Suprapubic skin (tissue), 4 donors: ENCODE measurements around the gene PPP1R26. TPM values are rescaled to one million over a fixed set of nuclear protein-coding genes. Genes with fewer than 3 reads are reported as not detected.

Experiments
- DNase-seq, 2 donors: peaks; one replicate each; pipeline ENCODE4 v3.0.0-alpha.2; 2019; ENCODE audit warnings: low spot score in 2 of 2
- H3K27ac ChIP-seq: fragments of 200-600 bp; sonication (generic); one replicate; pipeline ENCODE4 v1.5.1; 2019
- H3K27me3 ChIP-seq: fragments of 200-600 bp; sonication (generic); one replicate; pipeline ENCODE4 v1.5.1; 2019
- H3K36me3 ChIP-seq: fragments of 200-600 bp; sonication (generic); one replicate; pipeline ENCODE4 v1.5.1; 2019
- H3K4me1 ChIP-seq: fragments of 200-600 bp; sonication (generic); one replicate; pipeline ENCODE4 v1.5.1; 2019
- H3K4me3 ChIP-seq: fragments of 200-600 bp; sonication (generic); one replicate; pipeline ENCODE4 v1.5.1; 2019; ENCODE audit warnings: mild to moderate bottlenecking
- H3K9me3 ChIP-seq: fragments of 200-600 bp; sonication (generic); one replicate; pipeline ENCODE4 v1.5.1; 2019
- EP300 ChIP-seq: sonication (generic); formaldehyde crosslinking; IDR thresholded peaks from one replicate; pipeline ENCODE4 v1.6.1; 2017; ENCODE audit warnings: antibody characterized with exemption
- POLR2A ChIP-seq, 2 donors: fragments of 450-650 bp; IDR thresholded peaks; one replicate each; pipeline ENCODE4 v1.6.1; 2017; ENCODE audit warnings: antibody characterized with exemption in 2 of 2, mild to moderate bottlenecking in 2 of 2, moderate library complexity in 2 of 2
- POLR2AphosphoS5 ChIP-seq, 3 donors: sonication (generic); formaldehyde crosslinking; IDR thresholded peaks; one replicate each; pipeline ENCODE4 v1.6.1; 2017; ENCODE audit warnings: antibody characterized with exemption in 3 of 3
- WGBS: methylation state at CpG from one replicate; pipeline ENCODE4 v1.1.5; 2018; 5-methylcytosine and 5-hydroxymethylcytosine counted together
- total RNA-seq, 4 donors: library from RNA; depleted of rRNA; stranded (reverse); fragments of >200 nt; gene quantifications; one replicate each; pipeline ENCODE4 v1.1.0, GENCODE V29; 2016
- TF ChIP-seq, protein P1 (sequence below), 2 donors: fragments of 200-600 bp in 1 of 2; fragments of 450-650 bp in 1 of 2; sonication (generic) in 1 of 2; IDR thresholded peaks; one replicate each; pipeline ENCODE4 v1.5.1; 2016 to 2019; ENCODE audit warnings: antibody characterized with exemption in 2 of 2, mild to moderate bottlenecking in 1 of 2, moderate library complexity in 1 of 2

PPP1R26 gene
- total RNA-seq, 4 donors from 2014 or later, result 6.2 to 11.0 (median 9.0) TPM

DNA sequence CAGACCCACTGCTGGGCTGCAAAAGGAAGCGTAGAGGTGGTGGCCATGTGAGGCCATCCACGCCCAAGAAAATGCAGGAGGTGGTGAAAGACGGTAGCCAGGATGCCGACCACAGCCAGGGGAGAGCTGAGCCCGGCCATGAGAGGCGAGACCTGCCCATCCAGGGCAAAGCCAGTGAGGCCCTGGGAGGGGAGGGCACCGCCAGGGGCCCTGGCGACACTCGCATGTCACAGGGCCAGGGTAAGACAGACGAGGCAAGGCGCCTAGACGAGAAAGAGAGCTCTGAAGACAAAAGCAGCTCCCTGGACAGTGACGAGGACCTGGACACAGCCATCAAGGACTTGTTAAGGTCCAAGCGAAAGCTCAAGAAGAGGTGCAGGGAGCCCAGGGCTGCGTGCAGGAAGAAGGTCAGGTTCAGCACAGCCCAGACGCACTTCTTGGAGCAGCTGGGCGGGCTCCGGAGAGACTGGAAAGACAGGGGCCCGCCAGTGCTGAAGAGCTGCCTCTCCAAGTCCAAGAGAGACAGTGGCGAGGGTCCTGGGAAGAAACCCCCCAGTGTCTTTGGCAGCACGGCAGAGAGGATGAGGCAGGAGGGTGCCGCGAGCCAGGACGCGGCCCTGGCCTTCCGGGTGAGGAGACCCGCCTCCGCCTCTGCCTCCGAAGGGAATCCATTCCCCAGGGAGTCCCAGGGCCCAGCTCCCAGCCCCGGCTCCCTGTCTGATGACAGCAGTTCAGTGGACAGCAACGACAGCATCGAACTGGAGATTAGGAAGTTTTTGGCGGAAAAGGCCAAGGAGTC lies 6.9 kb downstream of the PPP1R26 start:
- Histone ChIP-seq H3K4me1 (no peaks in the 10 kb centered on the region), H3K27ac (no peak overlapping the region), H3K9me3 (no peaks in the 10 kb centered on the region), H3K36me3 (peaks cover 56% of the 10 kb centered on the region), H3K4me3 (no peak overlapping the region), H3K27me3 (no peaks in the 10 kb centered on the region)
- no peak for DNase-seq
- WGBS, result 94% methylated on average over 33 of the region's 33 CpGs
- no peak for TF ChIP-seq POLR2AphosphoS5 (IDR thresholded peaks at IDR 0.05)
- TF ChIP-seq EP300, result no peak
- TF ChIP-seq, protein P1, sequence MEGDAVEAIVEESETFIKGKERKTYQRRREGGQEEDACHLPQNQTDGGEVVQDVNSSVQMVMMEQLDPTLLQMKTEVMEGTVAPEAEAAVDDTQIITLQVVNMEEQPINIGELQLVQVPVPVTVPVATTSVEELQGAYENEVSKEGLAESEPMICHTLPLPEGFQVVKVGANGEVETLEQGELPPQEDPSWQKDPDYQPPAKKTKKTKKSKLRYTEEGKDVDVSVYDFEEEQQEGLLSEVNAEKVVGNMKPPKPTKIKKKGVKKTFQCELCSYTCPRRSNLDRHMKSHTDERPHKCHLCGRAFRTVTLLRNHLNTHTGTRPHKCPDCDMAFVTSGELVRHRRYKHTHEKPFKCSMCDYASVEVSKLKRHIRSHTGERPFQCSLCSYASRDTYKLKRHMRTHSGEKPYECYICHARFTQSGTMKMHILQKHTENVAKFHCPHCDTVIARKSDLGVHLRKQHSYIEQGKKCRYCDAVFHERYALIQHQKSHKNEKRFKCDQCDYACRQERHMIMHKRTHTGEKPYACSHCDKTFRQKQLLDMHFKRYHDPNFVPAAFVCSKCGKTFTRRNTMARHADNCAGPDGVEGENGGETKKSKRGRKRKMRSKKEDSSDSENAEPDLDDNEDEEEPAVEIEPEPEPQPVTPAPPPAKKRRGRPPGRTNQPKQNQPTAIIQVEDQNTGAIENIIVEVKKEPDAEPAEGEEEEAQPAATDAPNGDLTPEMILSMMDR (IDR thresholded peaks at IDR 0.05), result no peak
- TF ChIP-seq POLR2A (IDR thresholded peaks at IDR 0.05), result no peak

DNA sequence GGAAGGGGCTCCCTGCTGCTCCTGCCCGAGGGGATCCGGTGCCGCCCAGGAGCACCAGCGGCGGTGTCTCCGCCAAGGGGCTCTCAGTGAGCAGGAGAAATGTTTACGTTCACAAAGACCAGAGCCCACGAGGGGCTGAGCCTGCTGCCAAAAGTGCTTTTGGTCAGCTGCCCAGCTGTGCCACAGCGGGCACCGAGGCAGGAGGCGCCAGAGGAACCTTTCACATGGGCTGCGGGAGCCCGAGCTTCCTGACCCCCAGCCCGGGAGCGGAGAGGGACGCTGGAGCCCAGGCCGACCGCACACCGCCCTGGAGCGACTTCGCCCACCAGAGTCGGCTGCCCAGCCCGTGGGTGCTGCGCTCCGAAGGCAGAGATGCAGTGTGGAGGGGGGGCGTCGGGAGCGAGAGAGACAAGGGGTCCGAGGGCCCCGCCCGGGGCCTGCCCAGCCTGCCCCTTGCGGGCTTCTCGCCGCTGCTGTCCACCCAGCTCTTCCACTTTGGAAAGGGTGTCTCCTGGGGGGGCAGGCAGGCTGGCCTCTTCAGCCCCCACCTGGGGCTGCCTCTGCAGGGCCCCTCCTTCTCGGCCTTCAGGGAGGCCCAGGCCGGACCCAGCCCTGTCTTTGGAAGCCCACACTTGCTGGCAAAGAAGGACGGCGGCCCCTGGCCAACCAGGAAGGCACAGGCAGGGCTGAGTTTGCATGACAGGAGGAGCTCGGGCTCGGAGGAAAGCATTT lies 7.9 kb downstream of the PPP1R26 start:
- DNase-seq, result no peak
- no peak for TF ChIP-seq POLR2A (IDR thresholded peaks at IDR 0.05)
- TF ChIP-seq, protein P1 (IDR thresholded peaks at IDR 0.05), result no peak
- no peak for TF ChIP-seq EP300
- no peak for TF ChIP-seq POLR2AphosphoS5 (IDR thresholded peaks at IDR 0.05)
- Histone ChIP-seq H3K27ac (no peak overlapping the region), H3K4me1 (no peaks in the 10 kb centered on the region), H3K36me3 (peaks cover 56% of the 10 kb centered on the region), H3K4me3 (no peak overlapping the region), H3K27me3 (no peaks in the 10 kb centered on the region), H3K9me3 (no peaks in the 10 kb centered on the region)
- WGBS, result 96% methylated on average over 9 of the region's 40 CpGs

- WGBS, result 95% methylated on average over 18 of the region's 18 CpGs
- TF ChIP-seq EP300 (no peak), POLR2AphosphoS5 (IDR thresholded peaks at IDR 0.05) (no peak), POLR2A (IDR thresholded peaks at IDR 0.05) (no peak)
- TF ChIP-seq, protein P1 (IDR thresholded peaks at IDR 0.05), result no peak
- no peaks in the 10 kb centered on the region for H3K9me3 ChIP-seq
- H3K27me3 ChIP-seq, result no peaks in the 10 kb centered on the region
- H3K36me3 ChIP-seq, result peaks cover 56% of the 10 kb centered on the region
- no peak for DNase-seq
- no peak overlapping the region for H3K27ac ChIP-seq
- no peaks in the 10 kb centered on the region for H3K4me1 ChIP-seq
- no peak overlapping the region for H3K4me3 ChIP-seq
These were observed 8.4 kb downstream of the PPP1R26 start for GRCh38 chr9:135488013-135488330.

GRCh38 chr9:135488527-135488926 lies 8.9 kb downstream of the PPP1R26 start:
- Histone ChIP-seq H3K9me3 (no peaks in the 10 kb centered on the region), H3K27ac (no peak overlapping the region), H3K36me3 (peaks cover 56% of the 10 kb centered on the region), H3K4me1 (no peaks in the 10 kb centered on the region), H3K4me3 (no peak overlapping the region), H3K27me3 (no peaks in the 10 kb centered on the region)
- 94% methylated on average over 16 of the region's 17 CpGs for WGBS
- TF ChIP-seq, protein P1 (IDR thresholded peaks at IDR 0.05), result no peak
- TF ChIP-seq POLR2A (IDR thresholded peaks at IDR 0.05), result no peak
- TF ChIP-seq EP300, result no peak
- TF ChIP-seq POLR2AphosphoS5 (IDR thresholded peaks at IDR 0.05), result no peak
- DNase-seq, result no peak

DNA sequence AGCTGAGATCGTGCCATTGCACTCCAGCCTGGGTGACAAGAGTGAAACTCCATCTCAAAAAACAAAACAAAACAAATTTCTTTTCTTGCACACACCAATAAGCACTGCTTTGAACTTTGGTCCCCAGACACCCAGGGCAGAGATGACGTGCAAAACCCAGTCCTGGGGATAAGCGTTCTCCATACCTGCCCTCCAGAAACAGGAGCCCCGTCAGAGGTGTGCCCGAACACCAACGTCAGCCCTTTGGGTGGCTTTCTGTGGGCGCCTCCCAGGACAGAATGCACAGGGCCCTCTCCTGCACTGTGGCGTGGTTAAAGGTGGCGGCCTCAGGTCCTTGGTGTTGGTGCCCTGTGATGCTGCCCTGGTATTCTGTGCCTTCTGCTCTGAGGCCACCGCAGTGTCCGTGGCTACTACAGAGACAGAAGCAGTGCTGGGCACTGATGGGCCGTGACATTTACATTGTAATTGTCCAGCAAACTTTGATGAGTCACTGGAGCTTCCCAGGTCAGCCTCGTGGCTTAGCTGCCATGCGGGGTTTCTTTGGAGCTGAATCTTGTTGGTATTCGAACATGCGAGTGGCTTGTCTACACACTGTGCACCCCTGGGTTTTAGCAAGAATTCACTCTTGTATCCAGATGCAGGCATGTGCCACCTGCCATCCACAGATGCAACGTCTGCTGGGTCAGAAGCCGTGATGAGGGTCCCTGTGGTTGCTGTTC lies 9.8 kb downstream of the PPP1R26 start:
- Histone ChIP-seq H3K4me1 (no peaks in the 10 kb centered on the region), H3K27me3 (no peaks in the 10 kb centered on the region), H3K9me3 (no peaks in the 10 kb centered on the region), H3K36me3 (peaks cover 53% of the 10 kb centered on the region), H3K27ac (no peak overlapping the region), H3K4me3 (no peak overlapping the region)
- DNase-seq, result no peak
- TF ChIP-seq POLR2A (IDR thresholded peaks at IDR 0.05), result no peak
- TF ChIP-seq POLR2AphosphoS5 (IDR thresholded peaks at IDR 0.05), result no peak
- TF ChIP-seq, protein P1 (IDR thresholded peaks at IDR 0.05), result no peak
- TF ChIP-seq EP300, result no peak
- WGBS, result 90% methylated on average over 15 of the region's 18 CpGs
